Mesenchymal stem cell (in vitro differentiated cells and primary cell): Measurements from ENCODE around the gene CENPX.

ENCODE experiments used
- DNase-seq: peaks from one replicate; pipeline ENCODE4 v3.0.0-alpha.2; 2013
- H2AFZ ChIP-seq: one replicate; pipeline ENCODE4 v1.6.1; 2013; ENCODE audit warnings: low read depth, mild to moderate bottlenecking, control low read depth, inconsistent platforms, low read length, moderate library complexity
- H2AK5ac ChIP-seq: 2 replicates; pipeline ENCODE4 v1.6.1; 2013; ENCODE audit warnings: low read length, moderate library complexity, mild to moderate bottlenecking, inconsistent platforms; ENCODE audit not compliant: severe bottlenecking
- H2BK120ac ChIP-seq: one replicate; pipeline ENCODE4 v1.6.1; 2013; ENCODE audit warnings: low read depth, mild to moderate bottlenecking, inconsistent platforms, low read length, moderate library complexity
- H2BK12ac ChIP-seq, 2 experiments: one replicate each; pipeline ENCODE4 v1.6.1; 2013; ENCODE audit warnings: inconsistent platforms in 2 of 2, low read length in 2 of 2, mild to moderate bottlenecking in 2 of 2, moderate library complexity in 2 of 2, control low read depth in 1 of 2
- H2BK15ac ChIP-seq: one replicate; pipeline ENCODE4 v1.6.1; 2013; ENCODE audit warnings: mild to moderate bottlenecking, low read depth, inconsistent platforms; ENCODE audit not compliant: poor library complexity, severe bottlenecking
- H2BK5ac ChIP-seq: 2 replicates; pipeline ENCODE4 v1.6.1; 2013; ENCODE audit warnings: low read depth, mild to moderate bottlenecking, low read length, control low read depth, inconsistent platforms; ENCODE audit not compliant: poor library complexity, severe bottlenecking
- H3K14ac ChIP-seq, 2 experiments: one replicate each; pipeline ENCODE4 v1.6.1; 2013; ENCODE audit warnings: inconsistent platforms in 2 of 2, low read length in 2 of 2, control low read depth in 1 of 2, mild to moderate bottlenecking in 1 of 2, moderate library complexity in 1 of 2
- H3K18ac ChIP-seq, 2 experiments: one replicate each; pipeline ENCODE4 v1.6.1; 2013; ENCODE audit warnings: inconsistent platforms in 2 of 2, low read length in 2 of 2, control low read depth in 1 of 2, low read depth in 1 of 2, mild to moderate bottlenecking in 1 of 2
- H3K23ac ChIP-seq, 2 experiments: one replicate each; pipeline ENCODE4 v1.6.1; 2013; ENCODE audit warnings: inconsistent platforms in 2 of 2, low read length in 2 of 2, mild to moderate bottlenecking in 2 of 2, moderate library complexity in 2 of 2, control low read depth in 1 of 2
- H3K27ac ChIP-seq: 2 replicates; pipeline ENCODE4 v1.5.1; 2013; ENCODE audit warnings: mild to moderate bottlenecking, moderate library complexity, low read length, control low read depth, inconsistent platforms; ENCODE audit not compliant: poor library complexity, severe bottlenecking
- H3K27me3 ChIP-seq, 2 experiments: 2 replicates each; pipeline versions ENCODE4 v1.6.1 to v1.7.0; 2013; ENCODE audit warnings: low read length in 2 of 2, mild to moderate bottlenecking in 2 of 2, moderate library complexity in 2 of 2, control low read depth in 1 of 2, inconsistent platforms in 1 of 2; ENCODE audit not compliant: control insufficient read depth in 1 of 2, insufficient read depth in 1 of 2
- H3K36me3 ChIP-seq, 2 experiments: 2 replicates each; pipeline versions ENCODE4 v1.6.1 to v1.7.0; 2013; ENCODE audit warnings: low read length in 2 of 2, control low read depth in 1 of 2, inconsistent platforms in 1 of 2, low read depth in 1 of 2, mild to moderate bottlenecking in 1 of 2; ENCODE audit not compliant: insufficient read depth in 2 of 2, control insufficient read depth in 1 of 2
- H3K4ac ChIP-seq, 2 experiments: one replicate each; pipeline ENCODE4 v1.6.1; 2013; ENCODE audit warnings: inconsistent platforms in 2 of 2, low read length in 2 of 2, mild to moderate bottlenecking in 2 of 2, moderate library complexity in 2 of 2, control low read depth in 1 of 2, low read depth in 1 of 2
- H3K4me1 ChIP-seq: 2 replicates; pipeline ENCODE4 v1.6.1; 2013; ENCODE audit warnings: low read depth, low read length, control low read depth; ENCODE audit not compliant: control insufficient read depth, insufficient read depth
- H3K4me2 ChIP-seq: 2 replicates; pipeline ENCODE4 v1.6.1; 2013; ENCODE audit warnings: low read length, mild to moderate bottlenecking, inconsistent platforms; ENCODE audit not compliant: poor library complexity, severe bottlenecking
- H3K4me3 ChIP-seq, 2 experiments: 2 replicates each; pipeline versions ENCODE4 v1.5.1 to v1.7.0; 2013; ENCODE audit warnings: low read length in 2 of 2, mild to moderate bottlenecking in 2 of 2, control low read depth in 1 of 2, low read depth in 1 of 2; ENCODE audit not compliant: insufficient read depth in 1 of 2
- H3K79me1 ChIP-seq: replicated peaks from 2 replicates; pipeline ENCODE4 v1.6.1; 2013; ENCODE audit warnings: mild to moderate bottlenecking, control low read depth, low read length, inconsistent platforms; ENCODE audit not compliant: poor library complexity, severe bottlenecking
- H3K9ac ChIP-seq: 2 replicates; pipeline ENCODE4 v1.7.0; 2013; ENCODE audit warnings: mild to moderate bottlenecking, low read length, moderate library complexity
- H3K9me3 ChIP-seq: 2 replicates; pipeline ENCODE4 v1.7.0; 2013; ENCODE audit warnings: mild to moderate bottlenecking, low read length; ENCODE audit not compliant: control insufficient read depth
- H4K8ac ChIP-seq: one replicate; pipeline ENCODE4 v1.6.1; 2013; ENCODE audit warnings: inconsistent platforms, mild to moderate bottlenecking, low read length, moderate library complexity
- H4K91ac ChIP-seq: one replicate; pipeline ENCODE4 v1.6.1; 2013; ENCODE audit warnings: mild to moderate bottlenecking, low read length, inconsistent platforms
- WGBS: methylation state at CpG from one replicate; pipeline ENCODE4 v1.1.7; 2013; ENCODE audit warnings: mixed read lengths; 5-methylcytosine and 5-hydroxymethylcytosine counted together

Gene CENPX

DNA sequence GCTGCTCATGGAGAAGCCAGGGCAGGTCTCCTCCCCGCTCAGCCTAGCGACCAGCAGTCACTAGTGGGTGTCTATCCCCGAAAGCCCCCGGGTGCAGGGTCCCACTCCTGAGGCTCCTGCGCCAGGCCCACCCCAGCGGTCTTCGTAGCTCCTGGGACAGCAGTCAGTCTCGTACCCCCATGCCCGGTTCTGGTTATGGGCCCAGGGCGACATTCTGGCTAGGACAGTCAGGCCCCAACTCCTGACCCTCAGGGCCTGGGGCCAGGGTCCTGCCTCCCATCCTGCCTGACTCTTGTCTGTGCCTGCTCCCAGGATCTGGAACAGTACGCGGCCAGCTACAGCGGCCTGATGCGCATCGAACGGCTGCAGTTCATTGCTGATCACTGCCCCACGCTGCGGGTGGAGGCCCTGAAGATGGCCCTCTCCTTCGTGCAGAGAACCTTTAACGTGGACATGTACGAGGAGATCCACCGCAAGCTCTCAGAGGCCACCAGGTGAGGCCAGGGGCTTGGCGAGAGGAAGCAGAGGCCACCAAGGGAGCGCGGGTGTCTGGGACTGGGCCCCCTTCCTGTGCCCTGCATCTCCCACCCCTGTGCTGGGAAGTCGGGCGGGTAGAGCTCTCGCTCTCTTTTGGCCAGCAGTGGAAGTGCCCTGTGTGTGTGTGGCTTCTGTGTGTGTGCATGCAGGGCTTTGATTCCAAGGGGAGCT, 31.0 kb upstream of the CENPX start:
- Histone ChIP-seq H3K27me3 (no peaks in the 10 kb centered on the region), H3K4me3 (peak overlapping the region in 1 of 2 experiments; percentile 85), H3K23ac (no peak overlapping the region), H2BK120ac (no peak overlapping the region), H2BK5ac (no peak overlapping the region), H3K79me1 (peaks cover 52% of the 10 kb centered on the region), H3K4ac (no peak overlapping the region), H2BK15ac (no peak overlapping the region), H3K4me2 (no peak overlapping the region), H3K27ac (no peak overlapping the region), H3K4me1 (peaks cover 37% of the 10 kb centered on the region), H2AK5ac (no peak overlapping the region), H3K18ac (no peak overlapping the region), H4K8ac (no peak overlapping the region), H2BK12ac (no peak overlapping the region), H3K36me3 (peaks cover 64 to 79% of the 10 kb centered on the region in 2 experiments), H3K9ac (peak overlapping the region; percentile 85), H3K14ac (no peak overlapping the region), H4K91ac (peak overlapping the region; percentile 36), H2AFZ (no peak overlapping the region), H3K9me3 (no peaks in the 10 kb centered on the region)
- WGBS, result 98% methylated on average over 28 of the region's 28 CpGs
- DNase-seq, result no peak

DNA sequence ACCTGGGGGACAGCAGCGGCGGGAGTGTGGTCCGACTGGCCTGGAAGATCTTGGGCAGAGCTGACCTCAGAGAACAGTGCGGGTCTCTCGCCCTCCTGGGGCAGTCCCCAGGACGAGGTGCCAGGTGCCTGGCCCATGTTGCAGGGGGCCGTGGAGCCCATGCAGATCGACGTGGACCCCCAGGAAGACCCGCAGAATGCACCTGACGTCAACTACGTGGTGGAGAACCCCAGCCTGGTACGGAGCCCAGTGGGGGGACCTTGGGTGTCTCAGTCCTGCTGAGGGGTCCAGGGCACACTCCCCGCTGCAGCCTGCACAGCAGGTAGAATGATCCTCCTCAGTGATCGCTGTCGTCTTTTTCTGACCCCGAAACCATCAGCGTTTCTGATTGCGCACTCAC, 30.5 kb upstream of the CENPX start:
- no peak overlapping the region for H3K14ac ChIP-seq
- no peak overlapping the region for H3K23ac ChIP-seq
- H3K79me1 ChIP-seq, result peaks cover 54% of the 10 kb centered on the region
- no peaks in the 10 kb centered on the region for H3K9me3 ChIP-seq
- no peak overlapping the region for H2BK12ac ChIP-seq
- WGBS, result 94% methylated on average over 19 of the region's 19 CpGs
- H2AK5ac ChIP-seq, result no peak overlapping the region
- H3K27ac ChIP-seq, result no peak overlapping the region
- H2AFZ ChIP-seq, result no peak overlapping the region
- no peak overlapping the region for H3K4ac ChIP-seq
- H2BK120ac ChIP-seq, result no peak overlapping the region
- peaks cover 65 to 79% of the 10 kb centered on the region in 2 experiments for H3K36me3 ChIP-seq
- H3K4me1 ChIP-seq, result peaks cover 37% of the 10 kb centered on the region
- no peak overlapping the region for H4K8ac ChIP-seq
- peak overlapping the region in 1 of 2 experiments; percentile 85 for H3K4me3 ChIP-seq
- H3K4me2 ChIP-seq, result peak overlapping the region; percentile 88
- no peak overlapping the region for H3K18ac ChIP-seq
- H4K91ac ChIP-seq, result no peak overlapping the region
- peak overlapping the region; percentile 85 for H3K9ac ChIP-seq
- DNase-seq, result no peak
- H3K27me3 ChIP-seq, result no peaks in the 10 kb centered on the region
- no peak overlapping the region for H2BK15ac ChIP-seq
- H2BK5ac ChIP-seq, result no peak overlapping the region

- Histone ChIP-seq H4K91ac (no peak overlapping the region), H2BK5ac (no peak overlapping the region), H3K27ac (no peak overlapping the region), H2AK5ac (no peak overlapping the region), H3K18ac (no peak overlapping the region), H4K8ac (no peak overlapping the region), H3K36me3 (peaks cover 65 to 79% of the 10 kb centered on the region in 2 experiments), H2BK15ac (no peak overlapping the region), H2BK120ac (no peak overlapping the region), H2BK12ac (no peak overlapping the region), H3K9me3 (no peaks in the 10 kb centered on the region), H3K4me2 (peak overlapping the region; percentile 88), H2AFZ (no peak overlapping the region), H3K4ac (no peak overlapping the region), H3K14ac (no peak overlapping the region), H3K4me3 (peak overlapping the region; percentile 85 to 89), H3K4me1 (peaks cover 37% of the 10 kb centered on the region), H3K27me3 (no peaks in the 10 kb centered on the region), H3K9ac (peak overlapping the region; percentile 85), H3K79me1 (peaks cover 54% of the 10 kb centered on the region), H3K23ac (peak overlapping the region in 1 of 2 experiments; percentile 60)
- DNase-seq, result no peak
- WGBS, result 34% methylated on average over 19 of the region's 19 CpGs
Observed at GRCh38 chr17:82052638-82053059, 30.0 kb upstream of the CENPX start.

GRCh38 chr17:82051776-82052637, 29.3 kb upstream of the CENPX start, which contains the start of the genes GPS1 and RFNG:
Gene GPS1, plus strand, starts transcription at chr17:82051898. Its CDS starts 34 bp downstream, at chr17:82051932.
Gene RFNG, minus strand, starts transcription at chr17:82051811. Its CDS starts 45 bp downstream, at chr17:82051766.
- Histone ChIP-seq H2BK120ac (peak within 1 kb of the TSS; percentile 83), H3K18ac (peak within 1 kb of the TSS; percentile 57 to 86), H3K14ac (peak within 1 kb of the TSS in 1 of 2 experiments; percentile 93), H3K27me3 (no peaks in the 10 kb centered on the region), H3K4me3 (peak within 1 kb of the TSS; percentile 85 to 89), H3K4me2 (peak within 1 kb of the TSS; percentile 88), H3K4me1 (peaks cover 41% of the 10 kb centered on the region), H4K91ac (peak within 1 kb of the TSS; percentile 23), H3K36me3 (peaks cover 65 to 79% of the 10 kb centered on the region in 2 experiments), H3K4ac (peak within 1 kb of the TSS; percentile 50 to 87), H2AK5ac (peak within 1 kb of the TSS; percentile 81), H3K79me1 (peaks cover 53% of the 10 kb centered on the region), H4K8ac (peak within 1 kb of the TSS; percentile 78), H2BK12ac (peak within 1 kb of the TSS in 1 of 2 experiments; percentile 96), H3K23ac (peak within 1 kb of the TSS in 1 of 2 experiments; percentile 92), H3K9ac (peak within 1 kb of the TSS; percentile 89), H3K9me3 (no peaks in the 10 kb centered on the region), H3K27ac (no peak within 1 kb of the TSS), H2AFZ (peak within 1 kb of the TSS; percentile 78), H2BK5ac (no peak within 1 kb of the TSS), H2BK15ac (peak within 1 kb of the TSS; percentile 23)
- WGBS, result 1% methylated on average over 49 of the region's 94 CpGs
- DNase-seq, result peak; percentile 54
